COLO829 (cell line): ENCODE results near the gene MYOM3.
A peak's percentile ranks its signal among the peaks of the same experiment; 100 is the strongest.
"Not testable (repeated sequence)": the region's sequence is repeated elsewhere in the genome, so short reads cannot be mapped to it uniquely, and the experiment has no call there.

Experiments
- DNase-seq: peaks from one replicate; pipeline ENCODE4 v3.0.0; 2012; ENCODE audit warnings: low spot score

Gene MYOM3

GRCh38 chr1:24071941-24072340 lies 40.0 kb downstream of the MYOM3 start:
- DNase-seq, result no peak

- peak; percentile 70 for DNase-seq
Measured at GRCh38 chr1:24070821-24071393, 41.0 kb downstream of the MYOM3 start.

GRCh38 chr1:24069817-24070216 lies 42.1 kb downstream of the MYOM3 start:
- DNase-seq, result no peak

- DNase-seq, result no peak
Measured at GRCh38 chr1:24067978-24068377, 44.0 kb downstream of the MYOM3 start.

GRCh38 chr1:24065304-24065703 lies 46.6 kb downstream of the MYOM3 start:
- DNase-seq, result no peak

- DNase-seq, result no peak
Measured at GRCh38 chr1:24062221-24062620, 49.7 kb downstream of the MYOM3 start.

- DNase-seq, result no peak
Measured at GRCh38 chr1:24060482-24060881, 51.5 kb downstream of the MYOM3 start.

GRCh38 chr1:24058671-24059455 lies 53.1 kb downstream of the MYOM3 start:
- DNase-seq, result no peak

- DNase-seq, result no peak
Measured at GRCh38 chr1:24057171-24057570, 54.8 kb downstream of the MYOM3 start.

- DNase-seq, result no peak
Measured at GRCh38 chr1:24055681-24056080, 56.3 kb downstream of the MYOM3 start.

GRCh38 chr1:24052220-24052619 lies 59.7 kb downstream of the MYOM3 start:
- DNase-seq, result no peak

- DNase-seq, result peak; percentile 81
Measured at GRCh38 chr1:24051206-24051945, 60.6 kb downstream of the MYOM3 start.

GRCh38 chr1:24049733-24050132 lies 62.2 kb downstream of the MYOM3 start:
- DNase-seq, result no peak

GRCh38 chr1:24048894-24049293 lies 63.0 kb downstream of the MYOM3 start:
- DNase-seq, result not testable (repeated sequence)

GRCh38 chr1:24048205-24048869 lies 63.6 kb downstream of the MYOM3 start:
- no peak for DNase-seq

- DNase-seq, result no peak
Measured at GRCh38 chr1:24047110-24047477, 64.8 kb downstream of the MYOM3 start.

GRCh38 chr1:24045771-24046170 lies 66.2 kb downstream of the MYOM3 start:
- no peak for DNase-seq

GRCh38 chr1:24044672-24045071 lies 67.3 kb downstream of the MYOM3 start:
- DNase-seq, result not testable (repeated sequence)

GRCh38 chr1:24043345-24044032 lies 68.4 kb downstream of the MYOM3 start:
- DNase-seq, result no peak

- no peak for DNase-seq
Measured at GRCh38 chr1:24042315-24042714, 69.6 kb downstream of the MYOM3 start.

- DNase-seq, result no peak
Measured at GRCh38 chr1:24036088-24036487, 75.8 kb downstream of the MYOM3 start.

- no peak for DNase-seq
Measured at GRCh38 chr1:24032981-24033380, 79.0 kb downstream of the MYOM3 start.
